Loucy (cell line): ENCODE data around the gene CLEC16A.
A peak's percentile ranks its signal among the peaks of the same experiment; 100 is the strongest.

Source experiments
- H2AFZ ChIP-seq: fragments of 200-600 bp; sonication (generic); 2 replicates; pipeline ENCODE4 v1.6.0; 2016; ENCODE audit warnings: antibody characterized with exemption, mild to moderate bottlenecking, low read length, moderate library complexity
- H3F3A ChIP-seq: fragments of 200-600 bp; 2 replicates; pipeline ENCODE4 v1.6.0; 2016; ENCODE audit warnings: antibody characterized with exemption, low read depth, mild to moderate bottlenecking
- H3K27me3 ChIP-seq: fragments of 200-600 bp; sonication (generic); 2 replicates; pipeline ENCODE4 v1.6.1; 2014; ENCODE audit warnings: low read length, mild to moderate bottlenecking; ENCODE audit not compliant: insufficient read depth, poor library complexity, severe bottlenecking
- H3K36me3 ChIP-seq: fragments of 200-600 bp; sonication (generic); 2 replicates; pipeline ENCODE4 v1.6.1; 2016; ENCODE audit warnings: low read length; ENCODE audit not compliant: insufficient read depth
- H3K4me1 ChIP-seq: fragments of 200-600 bp; sonication (generic); 2 replicates; pipeline ENCODE4 v1.5.1; 2014; ENCODE audit warnings: low read length, mild to moderate bottlenecking; ENCODE audit not compliant: insufficient read depth, poor library complexity, severe bottlenecking
- H3K4me2 ChIP-seq: fragments of 200-600 bp; sonication (generic); 2 replicates; pipeline ENCODE4 v1.6.0; 2014; ENCODE audit warnings: antibody characterized with exemption, low read length, low read depth, mild to moderate bottlenecking; ENCODE audit not compliant: poor library complexity, severe bottlenecking
- H3K4me3 ChIP-seq: fragments of 200-600 bp; sonication (generic); 2 replicates; pipeline ENCODE4 v1.5.1; 2014; ENCODE audit warnings: low read length, mild to moderate bottlenecking, mixed read lengths; ENCODE audit not compliant: poor library complexity, severe bottlenecking
- H3K79me2 ChIP-seq: fragments of 200-600 bp; sonication (generic); 2 replicates; pipeline ENCODE4 v1.6.1; 2014; ENCODE audit warnings: low read length; ENCODE audit not compliant: insufficient read depth
- H3K9ac ChIP-seq: fragments of 200-600 bp; sonication (generic); 2 replicates; pipeline ENCODE4 v1.6.0; 2014; ENCODE audit warnings: mild to moderate bottlenecking, low read depth, low read length, moderate library complexity; ENCODE audit not compliant: poor library complexity, severe bottlenecking
- H3K9me2 ChIP-seq: fragments of 200-600 bp; sonication (generic); replicated peaks from 2 replicates; pipeline ENCODE4 v1.6.1; 2016; ENCODE audit warnings: low read depth, low read length, mixed read lengths
- H3K9me3 ChIP-seq: fragments of 200-600 bp; sonication (generic); 2 replicates; pipeline ENCODE4 v1.6.1; 2014; ENCODE audit warnings: mild to moderate bottlenecking, antibody characterized with exemption, low read length, low read depth; ENCODE audit not compliant: insufficient read depth
- H4K20me1 ChIP-seq: fragments of 200-600 bp; sonication (generic); 2 replicates; pipeline ENCODE4 v1.6.0; 2014; ENCODE audit warnings: antibody characterized with exemption, low read length, mild to moderate bottlenecking; ENCODE audit not compliant: insufficient read depth, poor library complexity, severe bottlenecking
- EZH2phosphoT487 ChIP-seq: fragments of 200-600 bp; IDR thresholded peaks from 2 replicates; pipeline ENCODE4 v1.6.1; 2018; ENCODE audit warnings: antibody characterized with exemption, mild to moderate bottlenecking, moderate library complexity, borderline replicate concordance
- TF ChIP-seq, protein P1 (sequence below): fragments of 200-600 bp; sonication (generic); conservative IDR thresholded peaks from 2 replicates; pipeline ENCODE4 v1.5.1; 2014; ENCODE audit warnings: mild to moderate bottlenecking, antibody characterized with exemption, low read length

The CLEC16A gene

DNA sequence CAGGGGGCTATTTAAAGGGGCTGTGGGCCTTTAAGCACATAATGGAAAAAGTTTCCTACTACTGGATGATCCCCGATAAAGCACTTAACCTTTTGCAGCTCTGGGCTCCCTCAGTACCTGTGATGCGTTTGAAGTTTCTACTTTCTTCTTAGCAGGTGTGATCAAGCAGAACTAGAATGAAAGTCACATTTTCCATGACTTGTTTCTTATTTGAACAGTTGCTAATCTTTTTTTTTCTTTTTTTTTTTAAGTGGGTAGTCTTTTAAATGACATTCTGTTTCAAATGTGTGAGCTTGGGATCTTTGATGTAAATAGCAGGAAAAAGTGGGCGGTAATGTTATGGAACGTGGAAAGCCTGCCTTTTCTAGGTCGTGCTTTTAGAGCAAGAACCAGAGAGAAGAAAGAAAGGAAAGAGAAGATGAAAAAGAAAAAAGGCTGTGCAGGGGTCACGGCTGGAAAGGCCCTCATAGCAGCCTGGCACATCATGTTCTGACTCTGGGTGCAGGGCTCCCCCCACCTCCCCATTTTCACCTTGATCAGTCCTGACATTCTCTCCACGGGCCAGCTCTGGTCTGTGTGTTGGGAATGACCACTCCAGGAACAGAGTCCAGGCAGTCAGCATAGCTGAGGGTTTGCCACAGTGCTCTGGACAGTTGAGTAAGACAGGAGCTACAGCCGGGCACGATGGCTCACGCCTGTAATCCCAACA, 150.6 kb downstream of the CLEC16A start:
- Histone ChIP-seq H3K9ac (peak overlapping the region; percentile 78), H2AFZ (no peak overlapping the region), H3K4me2 (peak overlapping the region; percentile 79), H3K9me3 (no peaks in the 10 kb centered on the region), H3K27me3 (no peaks in the 10 kb centered on the region), H3F3A (peaks cover 14% of the 10 kb centered on the region), H4K20me1 (no peaks in the 10 kb centered on the region), H3K4me1 (peaks cover 72% of the 10 kb centered on the region), H3K79me2 (no peaks in the 10 kb centered on the region), H3K4me3 (peak overlapping the region; percentile 49), H3K36me3 (no peaks in the 10 kb centered on the region), H3K9me2 (no peaks in the 10 kb centered on the region)
- TF ChIP-seq, protein P1, sequence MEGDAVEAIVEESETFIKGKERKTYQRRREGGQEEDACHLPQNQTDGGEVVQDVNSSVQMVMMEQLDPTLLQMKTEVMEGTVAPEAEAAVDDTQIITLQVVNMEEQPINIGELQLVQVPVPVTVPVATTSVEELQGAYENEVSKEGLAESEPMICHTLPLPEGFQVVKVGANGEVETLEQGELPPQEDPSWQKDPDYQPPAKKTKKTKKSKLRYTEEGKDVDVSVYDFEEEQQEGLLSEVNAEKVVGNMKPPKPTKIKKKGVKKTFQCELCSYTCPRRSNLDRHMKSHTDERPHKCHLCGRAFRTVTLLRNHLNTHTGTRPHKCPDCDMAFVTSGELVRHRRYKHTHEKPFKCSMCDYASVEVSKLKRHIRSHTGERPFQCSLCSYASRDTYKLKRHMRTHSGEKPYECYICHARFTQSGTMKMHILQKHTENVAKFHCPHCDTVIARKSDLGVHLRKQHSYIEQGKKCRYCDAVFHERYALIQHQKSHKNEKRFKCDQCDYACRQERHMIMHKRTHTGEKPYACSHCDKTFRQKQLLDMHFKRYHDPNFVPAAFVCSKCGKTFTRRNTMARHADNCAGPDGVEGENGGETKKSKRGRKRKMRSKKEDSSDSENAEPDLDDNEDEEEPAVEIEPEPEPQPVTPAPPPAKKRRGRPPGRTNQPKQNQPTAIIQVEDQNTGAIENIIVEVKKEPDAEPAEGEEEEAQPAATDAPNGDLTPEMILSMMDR, result no peak
- TF ChIP-seq EZH2phosphoT487, result no peak

DNA sequence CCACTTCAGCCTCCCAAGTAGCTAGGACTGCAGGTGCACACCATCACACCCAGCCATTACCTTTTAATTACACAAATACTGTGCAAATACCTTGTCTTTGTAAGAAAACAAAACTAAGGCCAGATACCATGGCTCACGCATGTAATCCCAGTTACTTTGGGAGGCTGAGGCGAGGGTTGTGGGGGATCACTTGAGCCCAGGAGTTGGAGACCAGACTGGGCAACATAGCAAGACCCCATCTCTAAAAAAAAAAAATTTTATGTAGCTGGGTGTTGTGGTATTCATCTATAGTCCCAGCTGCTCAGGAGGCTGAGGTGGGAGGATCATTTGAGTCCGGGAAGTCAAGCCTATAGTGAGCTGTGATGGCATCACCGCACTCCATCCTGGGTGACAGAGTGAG, 151.6 kb downstream of the CLEC16A start:
- no peak for TF ChIP-seq EZH2phosphoT487

DNA sequence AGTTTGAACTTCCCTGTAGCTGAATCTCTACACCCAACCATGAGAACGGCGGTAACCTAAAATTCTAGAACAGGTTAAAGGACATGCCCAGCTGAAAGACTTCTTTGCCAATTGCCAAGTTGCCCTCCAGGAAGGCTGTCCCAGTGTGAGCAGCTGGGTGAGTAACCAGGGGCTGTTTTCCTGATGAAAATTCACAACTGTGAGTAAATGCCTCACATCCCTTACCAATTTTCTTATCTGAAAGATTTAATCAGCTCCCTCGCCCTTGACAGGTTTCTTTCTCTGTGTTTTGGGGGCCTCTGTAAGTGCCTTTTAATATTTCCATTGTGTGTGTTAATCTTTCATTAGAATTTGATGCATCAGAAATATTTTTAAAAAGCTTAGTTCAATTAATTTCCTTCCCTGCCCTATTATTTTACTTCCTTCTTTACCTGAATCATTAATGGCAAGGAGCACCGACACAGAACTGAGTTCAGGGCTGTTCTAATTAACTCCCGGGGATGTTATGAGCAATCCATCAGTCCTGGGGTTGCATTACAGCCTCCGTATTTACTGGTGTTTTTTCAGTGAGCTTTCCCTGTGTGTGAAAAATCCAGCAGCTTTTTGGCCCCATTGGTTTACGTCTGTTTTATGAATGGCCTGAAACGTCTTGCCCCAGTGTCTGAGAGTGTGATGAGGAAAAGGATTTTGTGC, 152.9 kb downstream of the CLEC16A start:
- H3K4me3 ChIP-seq, result no peak overlapping the region
- no peak overlapping the region for H3K9ac ChIP-seq

More for the DNA sequence above, 151.6 kb downstream of the CLEC16A start:
- peak overlapping the region; percentile 78 for H3K9ac ChIP-seq
- no peak overlapping the region for H3K4me2 ChIP-seq
- H3K4me3 ChIP-seq, result no peak overlapping the region
- peaks cover 16% of the 10 kb centered on the region for H3F3A ChIP-seq
- H3K9me3 ChIP-seq, result no peaks in the 10 kb centered on the region
- H3K9me2 ChIP-seq, result no peaks in the 10 kb centered on the region
- H3K4me1 ChIP-seq, result peaks cover 79% of the 10 kb centered on the region
- H4K20me1 ChIP-seq, result no peaks in the 10 kb centered on the region
- H3K36me3 ChIP-seq, result no peaks in the 10 kb centered on the region
- H3K79me2 ChIP-seq, result no peaks in the 10 kb centered on the region
- H2AFZ ChIP-seq, result no peak overlapping the region
- no peaks in the 10 kb centered on the region for H3K27me3 ChIP-seq

More for the DNA sequence above, 152.9 kb downstream of the CLEC16A start:
- Histone ChIP-seq H4K20me1 (no peaks in the 10 kb centered on the region), H3F3A (peaks cover 16% of the 10 kb centered on the region), H3K36me3 (no peaks in the 10 kb centered on the region), H3K79me2 (no peaks in the 10 kb centered on the region), H3K4me2 (no peak overlapping the region), H3K9me3 (no peaks in the 10 kb centered on the region), H3K4me1 (peaks cover 79% of the 10 kb centered on the region), H3K9me2 (no peaks in the 10 kb centered on the region), H3K27me3 (no peaks in the 10 kb centered on the region), H2AFZ (no peak overlapping the region)
- TF ChIP-seq EZH2phosphoT487, result no peak
- TF ChIP-seq, protein P1, result no peak
